Karpas-422 (cell line): ENCODE measurements around the gene CARD10. TPM values are rescaled to one million over a fixed set of nuclear protein-coding genes. Genes with fewer than 3 reads are reported as not detected.

Experiments
- DNase-seq: peaks from one replicate; pipeline ENCODE4 v3.0.0-alpha.2; 2015
- H2AFZ ChIP-seq: fragments of 200-600 bp; sonication (generic); 2 replicates; pipeline ENCODE4 v1.6.1; 2014; ENCODE audit warnings: antibody characterized with exemption, low read length, mixed read lengths
- H3K27ac ChIP-seq: fragments of 200-600 bp; sonication (generic); 2 replicates; pipeline ENCODE4 v1.5.1; 2014; ENCODE audit warnings: mild to moderate bottlenecking, low read length, moderate library complexity
- H3K27me3 ChIP-seq: fragments of 200-600 bp; sonication (generic); 2 replicates; pipeline ENCODE4 v1.6.1; 2014; ENCODE audit warnings: low read length, mixed read lengths
- H3K36me3 ChIP-seq: fragments of 200-600 bp; sonication (generic); 2 replicates; pipeline ENCODE4 v1.6.1; 2014; ENCODE audit warnings: low read length, mixed read lengths; ENCODE audit not compliant: insufficient read depth
- H3K4me1 ChIP-seq: fragments of 200-600 bp; sonication (generic); 2 replicates; pipeline ENCODE4 v1.6.1; 2014; ENCODE audit warnings: mild to moderate bottlenecking, low read length, mixed read lengths
- H3K4me2 ChIP-seq: fragments of 200-600 bp; sonication (generic); 2 replicates; pipeline ENCODE4 v1.6.1; 2014; ENCODE audit warnings: low read length, low read depth, mild to moderate bottlenecking; ENCODE audit not compliant: poor library complexity, severe bottlenecking
- H3K4me3 ChIP-seq: fragments of 200-600 bp; sonication (generic); 2 replicates; pipeline ENCODE4 v1.5.1; 2014; ENCODE audit warnings: mild to moderate bottlenecking, antibody characterized with exemption, low read length, mixed read lengths
- H3K79me2 ChIP-seq: fragments of 200-600 bp; sonication (generic); 2 replicates; pipeline ENCODE4 v1.6.1; 2014; ENCODE audit warnings: mild to moderate bottlenecking, low read length, mixed read lengths
- H3K9ac ChIP-seq: fragments of 200-600 bp; sonication (generic); 2 replicates; pipeline ENCODE4 v1.6.0; 2014; ENCODE audit warnings: low read length
- H3K9me2 ChIP-seq: fragments of 200-600 bp; sonication (generic), shearing (Covaris generic); replicated peaks from 2 replicates; pipeline ENCODE4 v1.6.0; 2014; ENCODE audit warnings: mild to moderate bottlenecking, low read length, moderate library complexity; ENCODE audit not compliant: insufficient read depth
- H3K9me3 ChIP-seq: fragments of 300-700, 200-600 bp; sonication (generic); 2 replicates; pipeline ENCODE4 v1.6.1; 2014; ENCODE audit warnings: low read length, mixed read lengths
- H4K20me1 ChIP-seq: fragments of 200-600 bp; sonication (generic); 2 replicates; pipeline ENCODE4 v1.6.1; 2014; ENCODE audit warnings: mild to moderate bottlenecking, antibody characterized with exemption, low read length, low read depth; ENCODE audit not compliant: insufficient read depth
- total RNA-seq: library from RNA; depleted of rRNA; stranded (reverse); fragments of >200 nt; shearing (Covaris generic); gene quantifications from 2 replicates; pipeline ENCODE4 v1.2.3, GENCODE V29; 2014; ENCODE audit warnings: low replicate concordance

The CARD10 gene
- total RNA-seq, 1 experiment from 2014 or later = not detected

GRCh38 chr22:37564111-37564711, 45.0 kb upstream of the CARD10 start:
- Histone ChIP-seq H3K4me2 (no peak overlapping the region), H3K9me2 (no peaks in the 10 kb centered on the region), H3K27me3 (no peaks in the 10 kb centered on the region), H3K4me1 (peaks cover 10% of the 10 kb centered on the region), H3K9ac (no peak overlapping the region), H3K36me3 (no peaks in the 10 kb centered on the region), H4K20me1 (no peaks in the 10 kb centered on the region), H3K9me3 (no peaks in the 10 kb centered on the region), H3K4me3 (no peak overlapping the region), H2AFZ (no peak overlapping the region), H3K27ac (no peak overlapping the region), H3K79me2 (no peaks in the 10 kb centered on the region)
- no peak for DNase-seq

GRCh38 chr22:37563153-37564081, 44.2 kb upstream of the CARD10 start:
- Histone ChIP-seq H3K9ac (no peak overlapping the region), H3K4me1 (peaks cover 10% of the 10 kb centered on the region), H3K9me2 (no peaks in the 10 kb centered on the region), H3K27me3 (no peaks in the 10 kb centered on the region), H3K27ac (no peak overlapping the region), H3K9me3 (no peaks in the 10 kb centered on the region), H3K4me2 (no peak overlapping the region), H3K79me2 (no peaks in the 10 kb centered on the region), H4K20me1 (no peaks in the 10 kb centered on the region), H3K4me3 (no peak overlapping the region), H2AFZ (peak overlapping the region; percentile 54; the same call in 1 of the 2 replicates), H3K36me3 (no peaks in the 10 kb centered on the region)
- DNase-seq = no peak

GRCh38 chr22:37562049-37562875, 43.0 kb upstream of the CARD10 start:
- Histone ChIP-seq H3K4me1 (peaks cover 10% of the 10 kb centered on the region), H3K9ac (no peak overlapping the region), H3K4me3 (no peak overlapping the region), H2AFZ (peak overlapping the region; percentile 7; the same call in 1 of the 2 replicates), H4K20me1 (no peaks in the 10 kb centered on the region), H3K9me3 (no peaks in the 10 kb centered on the region), H3K79me2 (no peaks in the 10 kb centered on the region), H3K27ac (no peak overlapping the region), H3K27me3 (no peaks in the 10 kb centered on the region), H3K9me2 (no peaks in the 10 kb centered on the region), H3K36me3 (no peaks in the 10 kb centered on the region), H3K4me2 (no peak overlapping the region)
- DNase-seq = no peak

- Histone ChIP-seq H3K27me3 (no peaks in the 10 kb centered on the region), H3K4me3 (no peak overlapping the region), H2AFZ (peak overlapping the region; percentile 7; the same call in 1 of the 2 replicates), H3K79me2 (no peaks in the 10 kb centered on the region), H4K20me1 (no peaks in the 10 kb centered on the region), H3K9ac (no peak overlapping the region), H3K27ac (no peak overlapping the region), H3K36me3 (no peaks in the 10 kb centered on the region), H3K9me2 (no peaks in the 10 kb centered on the region), H3K4me1 (peaks cover 10% of the 10 kb centered on the region), H3K9me3 (no peaks in the 10 kb centered on the region), H3K4me2 (no peak overlapping the region)
- DNase-seq = peak; percentile 91
Observed at GRCh38 chr22:37561212-37562048, 42.2 kb upstream of the CARD10 start.

- Histone ChIP-seq H3K4me1 (peaks cover 10% of the 10 kb centered on the region), H3K36me3 (no peaks in the 10 kb centered on the region), H2AFZ (no peak overlapping the region), H3K4me2 (no peak overlapping the region), H3K9me2 (no peaks in the 10 kb centered on the region), H3K79me2 (no peaks in the 10 kb centered on the region), H3K27ac (no peak overlapping the region), H4K20me1 (no peaks in the 10 kb centered on the region), H3K9ac (no peak overlapping the region), H3K9me3 (no peaks in the 10 kb centered on the region), H3K27me3 (no peaks in the 10 kb centered on the region), H3K4me3 (no peak overlapping the region)
- no peak for DNase-seq
Observed at GRCh38 chr22:37560608-37561211, 41.5 kb upstream of the CARD10 start.

- no peaks in the 10 kb centered on the region for H3K27me3 ChIP-seq
- no peak within 1 kb of the TSS for H2AFZ ChIP-seq
- no peak within 1 kb of the TSS for H3K4me2 ChIP-seq
- H3K4me1 ChIP-seq = peaks cover 10% of the 10 kb centered on the region
- H3K9me3 ChIP-seq = no peaks in the 10 kb centered on the region
- no peaks in the 10 kb centered on the region for H3K9me2 ChIP-seq
- DNase-seq = no peak
- no peaks in the 10 kb centered on the region for H3K79me2 ChIP-seq
- H3K36me3 ChIP-seq = no peaks in the 10 kb centered on the region
- no peak within 1 kb of the TSS for H3K4me3 ChIP-seq
- no peak within 1 kb of the TSS for H3K9ac ChIP-seq
- H3K27ac ChIP-seq = no peak within 1 kb of the TSS
- no peaks in the 10 kb centered on the region for H4K20me1 ChIP-seq
Observed at GRCh38 chr22:37559901-37560607, 40.8 kb upstream of the CARD10 start, which contains the start of gene CDC42EP1. TSS of gene CDC42EP1 (plus strand) at chr22:37560480. CDS start at chr22:37566350, 5,870 bp downstream.

GRCh38 chr22:37559521-37559900, 40.3 kb upstream of the CARD10 start:
- DNase-seq = no peak
- Histone ChIP-seq H3K9me2 (no peaks in the 10 kb centered on the region), H3K79me2 (no peaks in the 10 kb centered on the region), H3K9ac (no peak overlapping the region), H3K27me3 (no peaks in the 10 kb centered on the region), H3K27ac (no peak overlapping the region), H3K4me3 (no peak overlapping the region), H3K9me3 (no peaks in the 10 kb centered on the region), H3K4me2 (no peak overlapping the region), H2AFZ (no peak overlapping the region), H3K4me1 (peaks cover 10% of the 10 kb centered on the region), H4K20me1 (no peaks in the 10 kb centered on the region), H3K36me3 (no peaks in the 10 kb centered on the region)
